A549 (cell line): Measurements from ENCODE around the gene USP49.

Experiments
- BHLHE40 ChIP-seq: IDR thresholded peaks from 2 replicates; pipeline ENCODE4 v1.6.1; 2012; ENCODE audit warnings: low read depth, low read length, inconsistent platforms
- CBX8 ChIP-seq: fragments of 200-600 bp; sonication (generic); IDR thresholded peaks from 2 replicates; pipeline ENCODE4 v1.6.1; 2016
- CEBPB ChIP-seq, 2 experiments: fragments of >200 bp in 1 of 2; sonication (Bioruptor Twin) in 1 of 2; formaldehyde crosslinking in 1 of 2; IDR thresholded peaks; 2 replicates each; pipeline ENCODE4 v1.6.1; 2012 to 2016
- ELK1 ChIP-seq: fragments of 150-350 bp; IDR thresholded peaks from 2 replicates; pipeline ENCODE4 v1.6.1; 2014; ENCODE audit warnings: low read depth, mild to moderate bottlenecking, low read length
- EP300 ChIP-seq, 2 experiments: fragments of >200 bp; sonication (Bioruptor Twin); formaldehyde crosslinking; IDR thresholded peaks; 2 replicates in 1 of 2; 3 replicates in 1 of 2; pipeline ENCODE4 v1.6.1; 2016 to 2017
- HDAC2 ChIP-seq: fragments of 200-600 bp; sonication (generic); IDR thresholded peaks from 2 replicates; pipeline ENCODE4 v1.6.1; 2016
- POLR2A ChIP-seq: IDR thresholded peaks from 2 replicates; pipeline ENCODE4 v1.6.1; 2012; ENCODE audit warnings: mild to moderate bottlenecking, low read length
- REST ChIP-seq: fragments of 200-600 bp; sonication (generic); IDR thresholded peaks from 2 replicates; pipeline ENCODE4 v1.6.1; 2016; ENCODE audit warnings: antibody characterized with exemption, mild to moderate bottlenecking, moderate library complexity
- RFX5 ChIP-seq: fragments of 450-650 bp; IDR thresholded peaks from 2 replicates; pipeline ENCODE4 v1.7.1; 2014; ENCODE audit warnings: antibody characterized with exemption, mild to moderate bottlenecking, moderate library complexity
- TF ChIP-seq, protein P1 (sequence below): fragments of >200 bp; sonication (Bioruptor Twin); formaldehyde crosslinking; IDR thresholded peaks from 3 replicates; pipeline ENCODE4 v1.5.1; 2016
- TF ChIP-seq, protein P2 (sequence below): IDR thresholded peaks from 2 replicates; pipeline ENCODE4 v1.6.1; 2012

DNA sequence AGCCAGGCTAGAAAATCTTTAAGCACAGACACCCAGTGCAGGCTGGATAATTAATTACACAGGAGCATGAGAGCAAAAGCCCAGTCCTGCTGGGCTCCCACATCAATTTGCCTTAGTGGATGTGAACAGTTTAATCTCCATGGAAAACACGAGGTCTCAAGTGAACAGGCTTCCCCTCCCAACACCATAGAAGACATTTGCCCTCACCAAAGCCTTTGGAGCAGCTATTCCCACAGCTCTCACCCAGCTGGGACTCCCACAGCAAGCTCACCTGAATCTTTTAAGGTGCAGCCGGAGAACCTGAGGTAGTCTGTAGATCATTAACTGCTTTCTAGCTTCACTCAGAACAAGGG, 95.6 kb downstream of the USP49 start:
- TF ChIP-seq REST: no peak
- no peak for TF ChIP-seq BHLHE40
- TF ChIP-seq, protein P1, sequence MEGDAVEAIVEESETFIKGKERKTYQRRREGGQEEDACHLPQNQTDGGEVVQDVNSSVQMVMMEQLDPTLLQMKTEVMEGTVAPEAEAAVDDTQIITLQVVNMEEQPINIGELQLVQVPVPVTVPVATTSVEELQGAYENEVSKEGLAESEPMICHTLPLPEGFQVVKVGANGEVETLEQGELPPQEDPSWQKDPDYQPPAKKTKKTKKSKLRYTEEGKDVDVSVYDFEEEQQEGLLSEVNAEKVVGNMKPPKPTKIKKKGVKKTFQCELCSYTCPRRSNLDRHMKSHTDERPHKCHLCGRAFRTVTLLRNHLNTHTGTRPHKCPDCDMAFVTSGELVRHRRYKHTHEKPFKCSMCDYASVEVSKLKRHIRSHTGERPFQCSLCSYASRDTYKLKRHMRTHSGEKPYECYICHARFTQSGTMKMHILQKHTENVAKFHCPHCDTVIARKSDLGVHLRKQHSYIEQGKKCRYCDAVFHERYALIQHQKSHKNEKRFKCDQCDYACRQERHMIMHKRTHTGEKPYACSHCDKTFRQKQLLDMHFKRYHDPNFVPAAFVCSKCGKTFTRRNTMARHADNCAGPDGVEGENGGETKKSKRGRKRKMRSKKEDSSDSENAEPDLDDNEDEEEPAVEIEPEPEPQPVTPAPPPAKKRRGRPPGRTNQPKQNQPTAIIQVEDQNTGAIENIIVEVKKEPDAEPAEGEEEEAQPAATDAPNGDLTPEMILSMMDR: no peak
- no peak for TF ChIP-seq POLR2A
- TF ChIP-seq, protein P2, sequence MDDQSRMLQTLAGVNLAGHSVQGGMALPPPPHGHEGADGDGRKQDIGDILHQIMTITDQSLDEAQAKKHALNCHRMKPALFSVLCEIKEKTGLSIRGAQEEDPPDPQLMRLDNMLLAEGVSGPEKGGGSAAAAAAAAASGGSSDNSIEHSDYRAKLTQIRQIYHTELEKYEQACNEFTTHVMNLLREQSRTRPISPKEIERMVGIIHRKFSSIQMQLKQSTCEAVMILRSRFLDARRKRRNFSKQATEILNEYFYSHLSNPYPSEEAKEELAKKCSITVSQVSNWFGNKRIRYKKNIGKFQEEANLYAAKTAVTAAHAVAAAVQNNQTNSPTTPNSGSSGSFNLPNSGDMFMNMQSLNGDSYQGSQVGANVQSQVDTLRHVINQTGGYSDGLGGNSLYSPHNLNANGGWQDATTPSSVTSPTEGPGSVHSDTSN: no peak
- TF ChIP-seq RFX5: no peak
- TF ChIP-seq EP300 (IDR thresholded peaks at IDR 0.05): no peak
- TF ChIP-seq CEBPB (IDR thresholded peaks at IDR 0.05): no peak
- TF ChIP-seq ELK1: no peak
- TF ChIP-seq CBX8: no peak
- TF ChIP-seq HDAC2: no peak
